ENCODE data around the gene GGT5.
"Not testable (repeated sequence)": the region's sequence is repeated elsewhere in the genome, so short reads cannot be mapped to it uniquely, and the experiment has no call there.

GGT5 gene

DNA sequence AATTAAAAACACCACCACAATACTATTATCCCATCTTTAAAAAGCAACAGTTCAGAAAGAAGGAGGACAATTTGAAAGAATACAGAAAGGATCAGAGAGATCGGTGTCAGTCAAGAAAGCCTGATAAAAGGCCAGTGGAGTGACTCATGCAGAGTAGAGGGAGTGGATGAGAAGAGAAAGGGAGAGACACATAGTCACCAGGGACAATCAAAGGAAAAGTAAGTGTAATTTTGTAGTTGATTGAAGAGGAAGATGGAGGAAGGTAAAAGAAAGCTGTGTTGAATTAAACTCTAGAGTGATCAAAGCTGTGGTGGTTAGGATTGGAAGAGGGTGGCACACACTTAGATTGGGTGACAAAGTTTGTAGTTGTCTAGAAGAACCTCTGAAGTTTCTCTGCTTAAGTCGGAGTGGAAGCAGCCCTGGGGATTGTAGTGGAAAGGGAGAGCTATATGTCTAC, 39.9 kb upstream of the GGT5 start:
- Histone ChIP-seq H3K4me3 (ENCODE audit: low read length) (no peak overlapping the region), H2AFZ (ENCODE audit: low read depth, low read length) (no peak overlapping the region), H3K27me3 (ENCODE audit: low read depth, low read length) (no peaks in the 10 kb centered on the region), H3K27ac (ENCODE audit: low read length) (no peak overlapping the region), H3K4me1 (ENCODE audit: low read length) (no peaks in the 10 kb centered on the region), H3K4me2 (ENCODE audit: low read length) (no peak overlapping the region), H3K9me3 (ENCODE audit: insufficient read depth, low read length) (no peaks in the 10 kb centered on the region), H3K79me2 (ENCODE audit: low read length) (peaks cover 69% of the 10 kb centered on the region), H4K20me1 (ENCODE audit: insufficient read depth, low read length) (peaks cover 51% of the 10 kb centered on the region), H3K9ac (ENCODE audit: low read length) (no peak overlapping the region), H3K36me3 (replicated peaks; ENCODE audit: low read depth, low read length) (no peaks in the 10 kb centered on the region)
- TF ChIP-seq EZH2phosphoT487 (IDR thresholded peaks at IDR 0.05; ENCODE audit: low read depth) (no peak), CTCF (IDR thresholded peaks at IDR 0.05; ENCODE audit: low read depth, low read length) (no peak)

- no peak overlapping the region for H3K4me3 ChIP-seq (ENCODE audit: low read length)
- no peaks in the 10 kb centered on the region for H3K4me1 ChIP-seq (ENCODE audit: low read length)
- no peaks in the 10 kb centered on the region for H3K27me3 ChIP-seq (ENCODE audit: low read depth, low read length)
- no peak overlapping the region for H3K27ac ChIP-seq (ENCODE audit: low read length)
- H4K20me1 ChIP-seq (ENCODE audit: insufficient read depth, low read length), result peaks cover 41% of the 10 kb centered on the region
- H3K9me3 ChIP-seq (ENCODE audit: insufficient read depth, low read length), result no peaks in the 10 kb centered on the region
- H3K79me2 ChIP-seq (ENCODE audit: low read length), result peaks cover 69% of the 10 kb centered on the region
- H2AFZ ChIP-seq (ENCODE audit: low read depth, low read length), result no peak overlapping the region
- no peak overlapping the region for H3K4me2 ChIP-seq (ENCODE audit: low read length)
- H3K9ac ChIP-seq (ENCODE audit: low read length), result no peak overlapping the region
- TF ChIP-seq CTCF (IDR thresholded peaks at IDR 0.05; ENCODE audit: low read depth, low read length), result no peak
- no peaks in the 10 kb centered on the region for H3K36me3 ChIP-seq (replicated peaks; ENCODE audit: low read depth, low read length)
Observed at GRCh38 chr22:24282401-24282800, 37.5 kb upstream of the GGT5 start.

- not testable (repeated sequence) for H3K4me2 ChIP-seq (ENCODE audit: low read length); H2AFZ ChIP-seq (ENCODE audit: low read depth, low read length); H3K9me3 ChIP-seq (ENCODE audit: insufficient read depth, low read length); H3K4me1 ChIP-seq (ENCODE audit: low read length); H3K4me3 ChIP-seq (ENCODE audit: low read length); H3K27me3 ChIP-seq (ENCODE audit: low read depth, low read length); H3K36me3 ChIP-seq (replicated peaks; ENCODE audit: low read depth, low read length); H3K9ac ChIP-seq (ENCODE audit: low read length); H3K27ac ChIP-seq (ENCODE audit: low read length)
- peaks cover 35% of the 10 kb centered on the region for H4K20me1 ChIP-seq (ENCODE audit: insufficient read depth, low read length)
- peaks cover 69% of the 10 kb centered on the region for H3K79me2 ChIP-seq (ENCODE audit: low read length)
Observed at GRCh38 chr22:24280363-24280762, 35.5 kb upstream of the GGT5 start.

- H3K79me2 ChIP-seq (ENCODE audit: low read length), result peaks cover 71% of the 10 kb centered on the region
- H3K4me2 ChIP-seq (ENCODE audit: low read length), result not testable (repeated sequence)
Observed at GRCh38 chr22:24274696-24275405, 30.0 kb upstream of the GGT5 start.

GRCh38 chr22:24273906-24274305, 29.0 kb upstream of the GGT5 start:
- not testable (repeated sequence) for H3K27me3 ChIP-seq (ENCODE audit: low read depth, low read length); H3K4me2 ChIP-seq (ENCODE audit: low read length); H3K36me3 ChIP-seq (replicated peaks; ENCODE audit: low read depth, low read length); H2AFZ ChIP-seq (ENCODE audit: low read depth, low read length); H3K27ac ChIP-seq (ENCODE audit: low read length); H3K9ac ChIP-seq (ENCODE audit: low read length); H3K9me3 ChIP-seq (ENCODE audit: insufficient read depth, low read length); H3K4me3 ChIP-seq (ENCODE audit: low read length)
- Histone ChIP-seq H3K4me1 (ENCODE audit: low read length) (peaks cover 27% of the 10 kb centered on the region), H3K79me2 (ENCODE audit: low read length) (peaks cover 66% of the 10 kb centered on the region), H4K20me1 (ENCODE audit: insufficient read depth, low read length) (peaks cover 33% of the 10 kb centered on the region)

More at GRCh38 chr22:24274696-24275405, 30.0 kb upstream of the GGT5 start:
- H3K27ac ChIP-seq (ENCODE audit: low read length); H3K36me3 ChIP-seq (replicated peaks; ENCODE audit: low read depth, low read length); H3K9me3 ChIP-seq (ENCODE audit: insufficient read depth, low read length); H2AFZ ChIP-seq (ENCODE audit: low read depth, low read length); H3K9ac ChIP-seq (ENCODE audit: low read length); H3K4me3 ChIP-seq (ENCODE audit: low read length); H3K27me3 ChIP-seq (ENCODE audit: low read depth, low read length): not testable (repeated sequence)
- Histone ChIP-seq H3K4me1 (ENCODE audit: low read length) (peaks cover 27% of the 10 kb centered on the region), H4K20me1 (ENCODE audit: insufficient read depth, low read length) (peaks cover 33% of the 10 kb centered on the region)

GRCh38 chr22:24273031-24273430, 28.1 kb upstream of the GGT5 start:
- peak overlapping the region; percentile 83 for H3K4me2 ChIP-seq (ENCODE audit: low read length)
- H3K4me3 ChIP-seq (ENCODE audit: low read length), result peak overlapping the region; percentile 89
- H3K4me1 ChIP-seq (ENCODE audit: low read length), result peaks cover 27% of the 10 kb centered on the region
- not testable (repeated sequence) for H3K9me3 ChIP-seq (ENCODE audit: insufficient read depth, low read length); H3K27me3 ChIP-seq (ENCODE audit: low read depth, low read length); H3K27ac ChIP-seq (ENCODE audit: low read length); H3K9ac ChIP-seq (ENCODE audit: low read length); H3K36me3 ChIP-seq (replicated peaks; ENCODE audit: low read depth, low read length); H2AFZ ChIP-seq (ENCODE audit: low read depth, low read length)
- peaks cover 64% of the 10 kb centered on the region for H3K79me2 ChIP-seq (ENCODE audit: low read length)
- H4K20me1 ChIP-seq (ENCODE audit: insufficient read depth, low read length), result peaks cover 33% of the 10 kb centered on the region

Data from OCI-LY3 (cell line).